Measurements from ENCODE around the gene CLPTM1L.
"Not testable (repeated sequence)": the region's sequence is repeated elsewhere in the genome, so short reads cannot be mapped to it uniquely, and the experiment has no call there.

The CLPTM1L gene

GRCh38 chr5:1343315-1343751 lies 1.6 kb downstream of the CLPTM1L start:
- no peak for DNase-seq

GRCh38 chr5:1342711-1343110 lies 2.2 kb downstream of the CLPTM1L start:
- not testable (repeated sequence) for DNase-seq

GRCh38 chr5:1342268-1342667 lies 2.6 kb downstream of the CLPTM1L start:
- DNase-seq = no peak

GRCh38 chr5:1341863-1342262 lies 3.0 kb downstream of the CLPTM1L start:
- no peak for DNase-seq

- DNase-seq = not testable (repeated sequence)
These were observed 5.1 kb downstream of the CLPTM1L start for GRCh38 chr5:1339818-1340210.

GRCh38 chr5:1339139-1339817 lies 5.6 kb downstream of the CLPTM1L start:
- DNase-seq = not testable (repeated sequence)

- no peak for DNase-seq
These were observed 6.3 kb downstream of the CLPTM1L start for GRCh38 chr5:1338506-1339070.

GRCh38 chr5:1338196-1338490 lies 6.8 kb downstream of the CLPTM1L start:
- DNase-seq = no peak

- DNase-seq = no peak
These were observed 7.3 kb downstream of the CLPTM1L start for GRCh38 chr5:1337489-1338195.

GRCh38 chr5:1336749-1337488 lies 8.0 kb downstream of the CLPTM1L start:
- DNase-seq = no peak

- no peak for DNase-seq
These were observed 8.8 kb downstream of the CLPTM1L start for GRCh38 chr5:1336106-1336561.

- no peak for DNase-seq
These were observed 9.3 kb downstream of the CLPTM1L start for GRCh38 chr5:1335540-1336095.

GRCh38 chr5:1334831-1335539 lies 9.9 kb downstream of the CLPTM1L start:
- DNase-seq = no peak

- DNase-seq = no peak
These were observed 10.9 kb downstream of the CLPTM1L start for GRCh38 chr5:1333986-1334385.

GRCh38 chr5:1333286-1333685 lies 11.6 kb downstream of the CLPTM1L start:
- not testable (repeated sequence) for DNase-seq

GRCh38 chr5:1332461-1333001 lies 12.4 kb downstream of the CLPTM1L start:
- DNase-seq = no peak

- no peak for DNase-seq
These were observed 13.0 kb downstream of the CLPTM1L start for GRCh38 chr5:1331861-1332405.

GRCh38 chr5:1330847-1331831 lies 13.8 kb downstream of the CLPTM1L start:
- no peak for DNase-seq
